Osteoblast (primary cell): ENCODE measurements around the gene IDH3A. TPM values are rescaled to one million over a fixed set of nuclear protein-coding genes. Genes with fewer than 3 reads are reported as not detected.

Source experiments
- DNase-seq: peaks from one replicate; pipeline ENCODE4 v3.0.0; 2011; ENCODE audit warnings: low spot score, mixed read lengths; ENCODE audit not compliant: insufficient read length; ENCODE audit errors: missing footprints
- H2AFZ ChIP-seq: 2 replicates; pipeline ENCODE4 v1.6.0; 2011; ENCODE audit warnings: mild to moderate bottlenecking, low read length
- H3K27ac ChIP-seq: 2 replicates; pipeline ENCODE4 v1.5.1; 2011; ENCODE audit warnings: mild to moderate bottlenecking, low read depth, low read length, moderate library complexity
- H3K27me3 ChIP-seq: 2 replicates; pipeline ENCODE4 v1.6.0; 2012; ENCODE audit warnings: mild to moderate bottlenecking, control low read depth, inconsistent platforms, low read length, moderate library complexity; ENCODE audit not compliant: insufficient read depth
- H3K36me3 ChIP-seq: 2 replicates; pipeline ENCODE4 v1.5.1; 2011; ENCODE audit warnings: mild to moderate bottlenecking, low read length, control low read depth, moderate library complexity; ENCODE audit not compliant: insufficient read depth
- H3K4me1 ChIP-seq: 2 replicates; pipeline ENCODE4 v1.5.1; 2011; ENCODE audit warnings: mild to moderate bottlenecking, low read length, control low read depth, moderate library complexity; ENCODE audit not compliant: insufficient read depth
- H3K4me2 ChIP-seq: 2 replicates; pipeline ENCODE4 v1.6.0; 2011; ENCODE audit warnings: mild to moderate bottlenecking, low read length; ENCODE audit not compliant: insufficient read depth
- H3K4me3 ChIP-seq: fragments of 200-600 bp; sonication (generic); 3 replicates; pipeline ENCODE4 v1.5.1; 2012; ENCODE audit warnings: mild to moderate bottlenecking, low read length, inconsistent platforms; ENCODE audit not compliant: insufficient read depth
- H3K79me2 ChIP-seq: 2 replicates; pipeline ENCODE4 v1.6.0; 2012; ENCODE audit warnings: mild to moderate bottlenecking, low read length, control low read depth, inconsistent platforms; ENCODE audit not compliant: insufficient read depth
- H3K9me3 ChIP-seq: 2 replicates; pipeline ENCODE4 v1.5.1; 2011; ENCODE audit warnings: low read depth, low read length, control low read depth
- H4K20me1 ChIP-seq: 2 replicates; pipeline ENCODE4 v1.6.0; 2012; ENCODE audit warnings: mild to moderate bottlenecking, low read length, control low read depth; ENCODE audit not compliant: insufficient read depth
- CTCF ChIP-seq: IDR thresholded peaks from 2 replicates; pipeline ENCODE4 v1.5.1; 2011; ENCODE audit warnings: mild to moderate bottlenecking, low read depth, low read length, moderate library complexity; ENCODE audit errors: extremely low read depth
- total RNA-seq: library from RNA; depleted of rRNA; stranded (reverse); fragments of >200 nt; gene quantifications from 2 replicates; pipeline ENCODE4 v1.2.3, GENCODE V29; 2012

The IDH3A gene
- total RNA-seq, 1 donor: 30.4 TPM

- Histone ChIP-seq H2AFZ (no peak overlapping the region), H3K9me3 (no peaks in the 10 kb centered on the region), H4K20me1 (no peaks in the 10 kb centered on the region), H3K4me2 (peak overlapping the region; percentile 40), H3K4me3 (no peak overlapping the region), H3K27ac (no peak overlapping the region), H3K27me3 (peaks cover 4% of the 10 kb centered on the region), H3K4me1 (peaks cover 20% of the 10 kb centered on the region), H3K36me3 (no peaks in the 10 kb centered on the region), H3K79me2 (no peaks in the 10 kb centered on the region)
- TF ChIP-seq CTCF: no peak
- DNase-seq: peak; percentile 97
Measured at GRCh38 chr15:78212546-78213424, 63.6 kb downstream of the IDH3A start.

GRCh38 chr15:78213425-78213750 lies 64.2 kb downstream of the IDH3A start:
- no peak for DNase-seq
- Histone ChIP-seq H3K4me3 (no peak overlapping the region), H4K20me1 (no peaks in the 10 kb centered on the region), H3K79me2 (no peaks in the 10 kb centered on the region), H3K4me1 (peaks cover 20% of the 10 kb centered on the region), H3K27me3 (peaks cover 4% of the 10 kb centered on the region), H3K4me2 (no peak overlapping the region), H3K36me3 (no peaks in the 10 kb centered on the region), H3K27ac (no peak overlapping the region), H3K9me3 (no peaks in the 10 kb centered on the region), H2AFZ (no peak overlapping the region)
- no peak for TF ChIP-seq CTCF

GRCh38 chr15:78213956-78214355 lies 64.8 kb downstream of the IDH3A start:
- Histone ChIP-seq H3K4me1 (peaks cover 20% of the 10 kb centered on the region), H3K36me3 (no peaks in the 10 kb centered on the region), H2AFZ (no peak overlapping the region), H3K27me3 (peaks cover 4% of the 10 kb centered on the region), H4K20me1 (no peaks in the 10 kb centered on the region), H3K4me2 (no peak overlapping the region), H3K4me3 (no peak overlapping the region), H3K79me2 (no peaks in the 10 kb centered on the region), H3K9me3 (no peaks in the 10 kb centered on the region), H3K27ac (no peak overlapping the region)
- DNase-seq: no peak
- TF ChIP-seq CTCF: no peak

- Histone ChIP-seq H3K36me3 (no peaks in the 10 kb centered on the region), H3K9me3 (no peaks in the 10 kb centered on the region), H2AFZ (no peak overlapping the region), H3K27ac (no peak overlapping the region), H3K4me3 (no peak overlapping the region), H3K27me3 (peaks cover 10% of the 10 kb centered on the region), H3K4me1 (peaks cover 20% of the 10 kb centered on the region), H3K79me2 (no peaks in the 10 kb centered on the region), H4K20me1 (no peaks in the 10 kb centered on the region), H3K4me2 (no peak overlapping the region)
- no peak for TF ChIP-seq CTCF
- no peak for DNase-seq
Measured at GRCh38 chr15:78216276-78217104, 67.3 kb downstream of the IDH3A start.
